ENCODE measurements around the gene ZNF813. TPM values are rescaled to one million over a fixed set of nuclear protein-coding genes. Genes with fewer than 3 reads are reported as not detected.
"Not testable (repeated sequence)": the region's sequence is repeated elsewhere in the genome, so short reads cannot be mapped to it uniquely, and the experiment has no call there.

Gene ZNF813
- total and polyA plus RNA-seq, 5 donors = 0.86 to 2.4 (median 1.7) TPM

GRCh38 chr19:53483751-53484150 is 16.2 kb downstream of the ZNF813 start:
- H3K4me3 ChIP-seq (ENCODE audit: low read length); H3K9me3 ChIP-seq (ENCODE audit: control insufficient read depth, low read length); H3K27me3 ChIP-seq (ENCODE audit: control insufficient read depth, insufficient read depth); DNase-seq; ATAC-seq; H3K4me1 ChIP-seq (ENCODE audit: control insufficient read depth, insufficient read depth, low read length); intact Hi-C loops (cut with DNase I); H3K27ac ChIP-seq (ENCODE audit: low read length): not testable (repeated sequence)
- 98% methylated on average over 2 of the region's 2 CpGs for WGBS

GRCh38 chr19:53485046-53486004 is 17.8 kb downstream of the ZNF813 start:
- Histone ChIP-seq H3K27ac (ENCODE audit: low read length) (no peak overlapping the region), H3K4me1 (ENCODE audit: control insufficient read depth, insufficient read depth, low read length) (no peaks in the 10 kb centered on the region), H3K9me3 (ENCODE audit: control insufficient read depth, low read length) (peaks cover 5% of the 10 kb centered on the region), H3K4me3 (ENCODE audit: low read length) (no peak overlapping the region), H3K27me3 (ENCODE audit: control insufficient read depth, insufficient read depth) (no peaks in the 10 kb centered on the region)
- WGBS = 80% methylated on average over 8 of the region's 8 CpGs
- intact Hi-C loops (cut with DNase I) = no loop called here
- DNase-seq (no peak), ATAC-seq (no peak)

- no peaks in the 10 kb centered on the region for H3K27me3 ChIP-seq (ENCODE audit: control insufficient read depth, insufficient read depth)
- H3K27ac ChIP-seq (ENCODE audit: low read length) = no peak overlapping the region
- H3K9me3 ChIP-seq (ENCODE audit: control insufficient read depth, low read length) = peaks cover 3% of the 10 kb centered on the region
- no peak overlapping the region for H3K4me3 ChIP-seq (ENCODE audit: low read length)
- ATAC-seq (no peak), DNase-seq (no peak)
- H3K4me1 ChIP-seq (ENCODE audit: control insufficient read depth, insufficient read depth, low read length) = no peaks in the 10 kb centered on the region
- intact Hi-C loops (cut with DNase I) = no loop called here
- 99% methylated on average over 5 of the region's 5 CpGs for WGBS
Measured at GRCh38 chr19:53492153-53492552, 24.6 kb downstream of the ZNF813 start.

GRCh38 chr19:53497311-53498023 is 29.9 kb downstream of the ZNF813 start:
- H3K4me3 ChIP-seq (ENCODE audit: low read length); intact Hi-C loops (cut with DNase I); H3K27ac ChIP-seq (ENCODE audit: low read length); DNase-seq; H3K9me3 ChIP-seq (ENCODE audit: control insufficient read depth, low read length); ATAC-seq; H3K4me1 ChIP-seq (ENCODE audit: control insufficient read depth, insufficient read depth, low read length); H3K27me3 ChIP-seq (ENCODE audit: control insufficient read depth, insufficient read depth): not testable (repeated sequence)
- WGBS = 45% methylated on average over 11 of the region's 11 CpGs

GRCh38 chr19:53498024-53498395 is 30.5 kb downstream of the ZNF813 start:
- intact Hi-C loops (cut with DNase I); H3K4me3 ChIP-seq (ENCODE audit: low read length); H3K4me1 ChIP-seq (ENCODE audit: control insufficient read depth, insufficient read depth, low read length); DNase-seq; ATAC-seq; H3K27me3 ChIP-seq (ENCODE audit: control insufficient read depth, insufficient read depth); H3K27ac ChIP-seq (ENCODE audit: low read length); H3K9me3 ChIP-seq (ENCODE audit: control insufficient read depth, low read length): not testable (repeated sequence)
- 36% methylated on average over 4 of the region's 4 CpGs for WGBS

- H3K27ac ChIP-seq (ENCODE audit: low read length); ATAC-seq; H3K4me1 ChIP-seq (ENCODE audit: control insufficient read depth, insufficient read depth, low read length); DNase-seq; H3K4me3 ChIP-seq (ENCODE audit: low read length); H3K9me3 ChIP-seq (ENCODE audit: control insufficient read depth, low read length); H3K27me3 ChIP-seq (ENCODE audit: control insufficient read depth, insufficient read depth); intact Hi-C loops (cut with DNase I): not testable (repeated sequence)
- 23% methylated on average over 7 of the region's 7 CpGs for WGBS
Measured at GRCh38 chr19:53503151-53503550, 35.6 kb downstream of the ZNF813 start.

GRCh38 chr19:53503671-53504364 is 36.3 kb downstream of the ZNF813 start:
- H3K27ac ChIP-seq (ENCODE audit: low read length); H3K4me1 ChIP-seq (ENCODE audit: control insufficient read depth, insufficient read depth, low read length); H3K4me3 ChIP-seq (ENCODE audit: low read length); intact Hi-C loops (cut with DNase I); H3K27me3 ChIP-seq (ENCODE audit: control insufficient read depth, insufficient read depth); H3K9me3 ChIP-seq (ENCODE audit: control insufficient read depth, low read length); DNase-seq: not testable (repeated sequence)
- WGBS = 2% methylated on average over 6 of the region's 14 CpGs
- ATAC-seq = peak; percentile 47 to 76

- H3K27me3 ChIP-seq (ENCODE audit: control insufficient read depth, insufficient read depth); H3K27ac ChIP-seq (ENCODE audit: low read length); H3K9me3 ChIP-seq (ENCODE audit: control insufficient read depth, low read length); H3K4me1 ChIP-seq (ENCODE audit: control insufficient read depth, insufficient read depth, low read length); intact Hi-C loops (cut with DNase I); DNase-seq: not testable (repeated sequence)
- WGBS = 14% methylated on average over 13 of the region's 13 CpGs
- peak overlapping the region; percentile 16 for H3K4me3 ChIP-seq (ENCODE audit: low read length)
- ATAC-seq = peak; percentile 47 to 79
Measured at GRCh38 chr19:53504365-53504703, 36.8 kb downstream of the ZNF813 start.

GRCh38 chr19:53504885-53505284 is 37.4 kb downstream of the ZNF813 start:
- Histone ChIP-seq H3K4me1 (ENCODE audit: control insufficient read depth, insufficient read depth, low read length) (peaks cover 4% of the 10 kb centered on the region), H3K4me3 (ENCODE audit: low read length) (no peak overlapping the region), H3K27me3 (ENCODE audit: control insufficient read depth, insufficient read depth) (no peaks in the 10 kb centered on the region), H3K9me3 (ENCODE audit: control insufficient read depth, low read length) (no peaks in the 10 kb centered on the region), H3K27ac (ENCODE audit: low read length) (peak overlapping the region; percentile 52)
- 33% methylated on average over 7 of the region's 7 CpGs for WGBS
- ATAC-seq = peak in 1 of 2 donors; percentile 33
- intact Hi-C loops (cut with DNase I) = no loop called here
- DNase-seq = no peak

- Histone ChIP-seq H3K4me1 (ENCODE audit: control insufficient read depth, insufficient read depth, low read length) (peaks cover 4% of the 10 kb centered on the region), H3K27ac (ENCODE audit: low read length) (no peak overlapping the region), H3K4me3 (ENCODE audit: low read length) (no peak overlapping the region), H3K9me3 (ENCODE audit: control insufficient read depth, low read length) (no peaks in the 10 kb centered on the region), H3K27me3 (ENCODE audit: control insufficient read depth, insufficient read depth) (no peaks in the 10 kb centered on the region)
- no peak for DNase-seq
- ATAC-seq = no peak
- intact Hi-C loops (cut with DNase I) = no loop called here
- 68% methylated on average over 8 of the region's 8 CpGs for WGBS
Measured at GRCh38 chr19:53506728-53507127, 39.2 kb downstream of the ZNF813 start.
